ENCODE measurements around the gene ZDHHC12.
"Not testable (repeated sequence)": the region's sequence is repeated elsewhere in the genome, so short reads cannot be mapped to it uniquely, and the experiment has no call there.

ZDHHC12 gene

DNA sequence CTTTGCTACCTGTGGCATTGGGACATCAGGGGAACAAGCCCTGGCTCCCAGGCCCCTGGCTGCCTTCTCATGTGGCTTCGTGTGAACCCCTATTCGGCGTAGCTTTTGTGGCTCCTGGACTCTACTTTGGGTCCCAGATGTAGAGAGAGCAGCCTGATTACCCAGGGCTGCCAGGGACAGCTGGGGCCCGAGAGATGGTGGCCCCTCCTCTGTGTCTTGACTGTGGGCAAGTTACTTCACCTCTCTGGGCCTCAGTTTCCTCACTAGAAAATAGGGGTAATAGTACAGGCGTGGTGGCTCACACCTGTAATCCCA is 19.6 kb downstream of the ZDHHC12 start:
- TF ChIP-seq, protein P1, sequence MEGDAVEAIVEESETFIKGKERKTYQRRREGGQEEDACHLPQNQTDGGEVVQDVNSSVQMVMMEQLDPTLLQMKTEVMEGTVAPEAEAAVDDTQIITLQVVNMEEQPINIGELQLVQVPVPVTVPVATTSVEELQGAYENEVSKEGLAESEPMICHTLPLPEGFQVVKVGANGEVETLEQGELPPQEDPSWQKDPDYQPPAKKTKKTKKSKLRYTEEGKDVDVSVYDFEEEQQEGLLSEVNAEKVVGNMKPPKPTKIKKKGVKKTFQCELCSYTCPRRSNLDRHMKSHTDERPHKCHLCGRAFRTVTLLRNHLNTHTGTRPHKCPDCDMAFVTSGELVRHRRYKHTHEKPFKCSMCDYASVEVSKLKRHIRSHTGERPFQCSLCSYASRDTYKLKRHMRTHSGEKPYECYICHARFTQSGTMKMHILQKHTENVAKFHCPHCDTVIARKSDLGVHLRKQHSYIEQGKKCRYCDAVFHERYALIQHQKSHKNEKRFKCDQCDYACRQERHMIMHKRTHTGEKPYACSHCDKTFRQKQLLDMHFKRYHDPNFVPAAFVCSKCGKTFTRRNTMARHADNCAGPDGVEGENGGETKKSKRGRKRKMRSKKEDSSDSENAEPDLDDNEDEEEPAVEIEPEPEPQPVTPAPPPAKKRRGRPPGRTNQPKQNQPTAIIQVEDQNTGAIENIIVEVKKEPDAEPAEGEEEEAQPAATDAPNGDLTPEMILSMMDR (IDR thresholded peaks at IDR 0.05; ENCODE audit: low read depth, low read length): no peak
- no peak for DNase-seq (ENCODE audit: low read depth in 2 of 2)
- no peak overlapping the region for H3K4me3 ChIP-seq (replicated peaks in 1 of 2; ENCODE audit: low read depth in 2 of 2, low read length in 2 of 2)

DNA sequence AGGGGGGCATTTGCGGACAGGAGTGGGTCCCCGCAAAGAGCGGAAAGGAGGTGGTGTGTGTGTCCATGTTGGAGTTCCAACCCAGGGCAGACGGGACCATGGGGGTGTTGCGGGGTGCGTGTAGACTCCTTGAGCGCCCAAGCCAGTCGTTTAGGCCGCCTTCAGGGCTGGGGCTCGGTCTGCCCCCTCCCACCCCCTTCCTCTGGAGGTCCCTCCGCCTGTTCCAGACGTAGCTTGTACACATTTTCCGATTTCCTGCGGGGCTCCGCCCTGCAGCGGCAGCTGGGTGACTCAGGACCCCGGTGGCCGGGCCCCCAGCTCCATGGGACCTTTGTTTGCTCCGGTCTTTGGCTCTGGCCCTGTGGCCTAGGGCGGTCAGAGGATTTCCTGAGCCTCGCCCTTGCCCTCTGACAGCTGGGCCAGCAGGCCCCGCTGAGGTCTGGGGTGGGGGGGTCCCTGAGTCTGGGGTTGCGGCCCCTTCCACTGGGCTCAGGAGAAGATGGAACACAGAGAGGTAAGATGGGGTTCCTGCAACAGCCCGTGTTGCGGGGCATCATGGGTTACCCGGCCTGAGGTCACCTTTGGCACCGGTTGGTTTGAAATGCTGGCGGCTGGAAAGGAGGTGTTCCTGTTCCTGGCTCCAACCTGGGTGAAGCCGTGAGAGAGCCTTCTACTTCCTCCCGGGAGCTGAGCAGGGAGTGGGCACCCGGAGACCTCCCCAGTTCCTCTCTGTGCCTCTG is 20.1 kb downstream of the ZDHHC12 start:
- TF ChIP-seq, protein P1 (IDR thresholded peaks at IDR 0.05; ENCODE audit: low read depth, low read length): no peak
- peak overlapping the region in 1 of 2 donors; percentile 56 for H3K4me3 ChIP-seq (replicated peaks in 1 of 2; ENCODE audit: low read depth in 2 of 2, low read length in 2 of 2)
- no peak for DNase-seq (ENCODE audit: low read depth in 2 of 2)

DNA sequence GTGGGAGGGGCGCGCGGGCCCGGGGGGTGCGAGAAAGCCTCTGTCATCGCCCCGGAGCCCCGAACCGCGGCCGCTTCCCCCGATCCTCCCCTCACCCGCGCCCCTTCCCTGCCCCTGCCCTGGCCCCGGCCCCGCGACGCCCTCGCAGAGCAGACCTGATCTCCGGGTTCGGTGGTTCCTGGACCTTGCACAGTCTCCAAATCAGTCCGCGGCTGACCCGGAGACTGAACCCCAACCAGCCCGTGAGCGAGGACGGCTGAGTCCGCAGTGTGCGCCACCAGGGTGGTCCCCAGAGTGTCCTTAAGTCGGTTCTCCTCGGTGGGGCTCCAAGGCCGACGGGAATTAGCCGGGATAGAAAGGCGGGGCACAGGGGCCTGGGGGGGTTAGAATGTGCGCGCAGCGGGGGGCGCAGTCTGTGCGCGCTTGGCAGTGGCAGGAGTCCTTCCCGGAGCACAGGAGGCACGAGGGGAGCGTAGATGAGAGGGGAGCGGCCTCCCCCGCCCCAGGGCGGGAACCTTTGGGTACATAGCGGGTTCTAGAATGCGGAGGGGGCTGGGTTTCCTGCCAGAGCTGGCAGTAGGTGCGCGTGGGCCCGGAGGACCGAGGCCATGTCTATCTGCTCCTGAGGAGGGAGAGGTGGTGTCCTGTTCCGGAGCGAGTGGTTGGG is 20.8 kb downstream of the ZDHHC12 start:
- DNase-seq (ENCODE audit: low read depth in 2 of 2): peak in 1 of 2 donors; percentile 14
- TF ChIP-seq, protein P1 (IDR thresholded peaks at IDR 0.05; ENCODE audit: low read depth, low read length): no peak

DNA sequence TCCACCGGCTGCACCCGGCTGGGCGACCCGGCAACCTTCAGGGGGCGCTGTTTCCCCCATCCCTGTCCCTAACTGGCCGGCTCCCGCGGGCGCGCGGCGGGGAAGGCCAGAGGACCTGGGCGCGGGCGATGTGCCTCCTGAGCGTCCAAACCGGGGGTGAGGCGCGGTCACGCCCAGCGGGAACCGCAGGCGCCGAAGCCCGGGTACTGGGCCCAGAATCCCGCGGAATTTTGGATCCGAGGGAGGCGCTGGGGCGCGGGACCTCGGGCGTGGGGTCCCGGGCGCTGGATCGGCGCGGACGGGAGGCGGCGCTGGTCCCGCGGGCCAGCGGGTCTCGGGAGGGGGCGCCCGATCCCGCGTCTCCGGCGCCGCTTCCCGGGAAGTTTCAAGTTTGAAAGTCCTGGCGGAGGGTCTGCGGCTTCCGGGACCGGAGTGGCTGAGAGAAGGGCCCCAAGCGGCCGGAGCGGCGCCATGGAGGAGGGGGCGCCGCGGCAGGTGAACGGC is 21.4 kb downstream of the ZDHHC12 start, which contains the start of gene PKN3:
Gene PKN3, plus strand, starts transcription at position 59 of the 504 bp plus-strand sequence. Its CDS starts 413 bp downstream, at position 472.
- TF ChIP-seq, protein P1 (IDR thresholded peaks at IDR 0.05; ENCODE audit: low read depth, low read length): peak; percentile 74
- H3K4me3 ChIP-seq (replicated peaks in 1 of 2; ENCODE audit: low read depth in 2 of 2, low read length in 2 of 2): peak within 1 kb of the TSS; percentile 56 to 62
- DNase-seq (ENCODE audit: low read depth in 2 of 2): peak; percentile 77 to 80

More for the DNA sequence above, 20.8 kb downstream of the ZDHHC12 start:
- H3K4me3 ChIP-seq (replicated peaks in 1 of 2; ENCODE audit: low read depth in 2 of 2, low read length in 2 of 2): peak overlapping the region; percentile 56 to 62

DNA sequence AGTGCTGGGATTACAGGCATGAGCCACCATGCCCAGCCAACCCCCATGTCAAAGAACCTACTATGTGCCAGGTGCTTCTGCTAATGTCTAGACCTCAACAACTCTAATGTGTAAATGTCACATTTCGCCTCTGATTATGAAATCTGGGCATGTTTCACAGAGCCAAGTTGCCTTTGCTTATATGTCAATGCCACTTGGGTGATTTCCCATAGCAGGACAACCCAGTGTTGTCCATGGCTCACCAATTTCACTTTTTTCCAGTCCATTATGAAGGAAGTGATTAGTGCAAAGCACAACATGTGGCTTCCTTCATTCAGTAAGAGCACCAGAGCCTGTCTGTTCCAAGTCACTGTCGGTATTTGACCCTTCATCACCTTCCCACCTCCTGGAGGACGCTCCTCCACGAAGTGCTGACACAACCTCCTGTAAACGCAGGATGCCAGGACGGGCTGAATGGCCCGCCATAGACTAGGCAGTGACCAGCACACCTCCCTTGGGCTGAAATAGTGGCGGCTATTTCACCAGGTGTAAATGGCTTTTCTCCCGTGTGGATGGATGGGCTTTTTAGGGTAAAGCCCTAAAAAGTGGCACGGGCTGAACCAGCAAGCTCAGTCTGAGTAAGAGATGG is 22.6 kb downstream of the ZDHHC12 start:
- H3K4me3 ChIP-seq (replicated peaks in 1 of 2; ENCODE audit: low read depth in 2 of 2, low read length in 2 of 2): no peak overlapping the region
- no peak for DNase-seq (ENCODE audit: low read depth in 2 of 2)
- TF ChIP-seq, protein P1 (IDR thresholded peaks at IDR 0.05; ENCODE audit: low read depth, low read length): no peak

DNA sequence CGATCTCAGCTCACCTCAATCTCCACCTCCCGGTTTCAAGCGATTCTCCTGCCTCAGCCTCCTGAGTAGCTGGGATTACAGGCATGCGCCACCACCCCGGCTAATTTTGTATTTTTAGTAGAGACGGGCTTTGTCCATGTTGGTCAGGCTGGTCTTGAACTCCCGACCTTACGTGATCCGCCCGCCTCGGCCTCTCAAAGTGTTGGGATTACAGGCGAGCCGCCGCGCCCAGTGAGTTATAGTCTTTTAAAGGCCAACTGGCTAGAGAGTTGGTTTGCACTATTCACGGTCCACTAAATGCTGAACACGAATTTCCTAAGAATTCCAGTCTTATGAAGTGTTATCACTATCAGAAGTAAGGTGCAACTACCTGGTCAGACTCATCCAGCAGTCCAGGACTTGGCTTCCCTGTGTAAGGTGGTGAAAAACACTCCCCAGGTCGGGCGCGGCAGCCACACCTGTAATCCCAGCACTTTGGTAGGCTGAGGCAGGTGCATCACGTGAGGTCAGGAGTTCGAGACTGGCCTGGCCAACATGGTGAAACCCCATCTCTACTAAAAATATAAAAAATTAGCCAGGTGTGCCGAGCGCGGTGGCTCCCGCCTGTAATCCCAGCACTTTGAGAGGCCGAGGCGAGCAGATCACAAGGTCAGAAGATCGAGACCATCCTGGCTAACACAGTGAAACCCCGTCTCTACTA is 24.7 kb downstream of the ZDHHC12 start:
- not testable (repeated sequence) for DNase-seq (ENCODE audit: low read depth in 2 of 2)

More for the DNA sequence above, 24.7 kb downstream of the ZDHHC12 start:
- H3K4me3 ChIP-seq (replicated peaks in 1 of 2; ENCODE audit: low read depth in 2 of 2, low read length in 2 of 2): not testable (repeated sequence)

Measured in cardiac fibroblast (primary cell).